SK-N-SH (cell line): ENCODE results near the gene TGFBI. TPM values are rescaled to one million over a fixed set of nuclear protein-coding genes. Genes with fewer than 3 reads are reported as not detected.

Experiments
- CTCF ChIA-PET: fragments of 300-600, 350-600 bp; formaldehyde crosslinking; extraction: SDS; loops from one replicate; lab custom pipeline; 2021; lab: Yijun Ruan, JAX
- POLR2A ChIA-PET: fragments of 350-600 bp; sonication (Branson Sonifier 250); formaldehyde crosslinking; extraction: SDS; loops from one replicate; lab custom pipeline; 2020; ENCODE audit warnings: antibody characterized with exemption, inconsistent platforms; lab: Yijun Ruan, JAX
- DNase-seq: peaks from one replicate; pipeline ENCODE4 v3.0.0; 2012
- H2AFZ ChIP-seq: fragments of 200-600 bp; sonication (generic); 2 replicates; pipeline ENCODE4 v1.8.1; 2016; ENCODE audit warnings: antibody characterized with exemption, mild to moderate bottlenecking, low read depth
- H3F3A ChIP-seq: fragments of 200-600 bp; sonication (generic); replicated peaks from 2 replicates; pipeline ENCODE3; 2016; ENCODE audit warnings: antibody characterized with exemption, mild to moderate bottlenecking; ENCODE audit not compliant: insufficient read depth
- H3K27ac ChIP-seq, 2 experiments: fragments of 200-500 bp in 1 of 2; fragments of 200-600 bp in 1 of 2; sonication (Bioruptor generic) in 1 of 2; sonication (generic), shearing (Covaris generic) in 1 of 2; 2 replicates each; pipeline versions ENCODE4 v1.5.1 to v1.6.1; 2014 to 2016; ENCODE audit warnings: low read depth in 2 of 2, inconsistent platforms in 1 of 2, low read length in 1 of 2, mild to moderate bottlenecking in 1 of 2, mixed read lengths in 1 of 2
- H3K27me3 ChIP-seq: fragments of 200-600 bp; sonication (generic), shearing (Covaris generic); 2 replicates; pipeline ENCODE4 v1.6.1; 2016; ENCODE audit warnings: mixed run types; ENCODE audit not compliant: insufficient read depth
- H3K36me3 ChIP-seq, 2 experiments: fragments of 200-500 bp in 1 of 2; fragments of 200-600 bp in 1 of 2; sonication (Bioruptor generic) in 1 of 2; sonication (generic) in 1 of 2; replicated peaks in 1 of 2; 2 replicates each; pipeline versions ENCODE3 to v1.5.1; 2014 to 2016; ENCODE audit warnings: low read length in 1 of 2, mild to moderate bottlenecking in 1 of 2; ENCODE audit not compliant: insufficient read depth in 2 of 2, control insufficient read depth in 1 of 2
- H3K4me1 ChIP-seq, 2 experiments: fragments of 200-500 bp in 1 of 2; fragments of 200-600 bp in 1 of 2; sonication (Bioruptor generic) in 1 of 2; sonication (generic), shearing (Covaris generic) in 1 of 2; 2 replicates each; pipeline versions ENCODE4 v1.5.1 to v1.6.1; 2014 to 2016; ENCODE audit warnings: low read depth in 1 of 2, low read length in 1 of 2, mixed run types in 1 of 2; ENCODE audit not compliant: insufficient read depth in 2 of 2, control insufficient read depth in 1 of 2
- H3K4me2 ChIP-seq: fragments of 200-600 bp; sonication (generic), shearing (Covaris generic); 2 replicates; pipeline ENCODE4 v1.6.1; 2017; ENCODE audit warnings: mixed run types
- H3K4me3 ChIP-seq, 2 experiments: fragments of 200-500 bp in 1 of 2; fragments of 200-600 bp in 1 of 2; sonication (Bioruptor generic) in 1 of 2; sonication (generic), shearing (Covaris generic) in 1 of 2; 2 replicates each; pipeline versions ENCODE4 v1.5.1 to v1.8.1; 2014 to 2016; ENCODE audit warnings: low read depth in 2 of 2, inconsistent platforms in 1 of 2, low read length in 1 of 2, mild to moderate bottlenecking in 1 of 2, mixed read lengths in 1 of 2, moderate library complexity in 1 of 2
- H3K79me2 ChIP-seq: fragments of 200-600 bp; sonication (generic); 2 replicates; pipeline ENCODE4 v1.8.1; 2017; ENCODE audit warnings: mild to moderate bottlenecking; ENCODE audit not compliant: insufficient read depth
- H3K9ac ChIP-seq: fragments of 200-600 bp; sonication (generic); 2 replicates; pipeline ENCODE4 v1.6.1; 2017; ENCODE audit warnings: mixed run types
- H3K9me2 ChIP-seq: fragments of 200-600 bp; sonication (generic); 2 replicates; pipeline ENCODE4 v1.6.1; 2017; ENCODE audit warnings: mixed run types
- H3K9me3 ChIP-seq: fragments of 200-600 bp; sonication (generic); 2 replicates; pipeline ENCODE4 v1.6.1; 2017; ENCODE audit warnings: mixed run types, mild to moderate bottlenecking, moderate library complexity
- H4K20me1 ChIP-seq: fragments of 200-600 bp; sonication (generic); 2 replicates; pipeline ENCODE4 v1.6.1; 2017; ENCODE audit warnings: mild to moderate bottlenecking, mixed run types; ENCODE audit not compliant: insufficient read depth
- ELF1 ChIP-seq: IDR thresholded peaks from 2 replicates; pipeline ENCODE4 v1.4.0; 2012
- EZH2phosphoT487 ChIP-seq: fragments of 200-600 bp; sonication (generic); IDR thresholded peaks from 2 replicates; pipeline ENCODE4 v1.6.1; 2017; ENCODE audit warnings: low read depth, mixed run types, mild to moderate bottlenecking, antibody characterized with exemption, moderate library complexity, borderline replicate concordance
- FOSL2 ChIP-seq: IDR thresholded peaks from 2 replicates; pipeline ENCODE4 v1.4.0; 2012; ENCODE audit warnings: low read depth, mild to moderate bottlenecking, moderate library complexity, borderline replicate concordance
- FOXJ3 ChIP-seq: sonication (generic); formaldehyde crosslinking; IDR thresholded peaks from 2 replicates; pipeline ENCODE4 v1.5.1; 2020; ENCODE audit warnings: mild to moderate bottlenecking, missing genetic modification reagents
- GABPA ChIP-seq: IDR thresholded peaks from 2 replicates; pipeline ENCODE4 v1.4.0; 2012; ENCODE audit warnings: low read depth, mild to moderate bottlenecking
- GATA2 ChIP-seq: sonication (generic); formaldehyde crosslinking; IDR thresholded peaks from 2 replicates; pipeline ENCODE4 v1.5.0; 2020; ENCODE audit warnings: mild to moderate bottlenecking, missing genetic modification reagents
- IRF3 ChIP-seq: fragments of 150-350 bp; IDR thresholded peaks from 2 replicates; pipeline ENCODE4 v1.6.1; 2016; ENCODE audit warnings: mild to moderate bottlenecking, low read depth, low read length
- MAX ChIP-seq: IDR thresholded peaks from 2 replicates; pipeline ENCODE4 v1.4.0; 2012; ENCODE audit warnings: low read depth
- MEF2A ChIP-seq: IDR thresholded peaks from 2 replicates; pipeline ENCODE4 v1.4.0; 2012; ENCODE audit warnings: low read depth, borderline replicate concordance
- MXI1 ChIP-seq: IDR thresholded peaks from 2 replicates; pipeline ENCODE4 v1.6.1; 2012; ENCODE audit warnings: mild to moderate bottlenecking, low read depth, low read length, improper control_type of control experiment
- NFIC ChIP-seq: IDR thresholded peaks from 2 replicates; pipeline ENCODE4 v1.4.0; 2012; ENCODE audit warnings: borderline replicate concordance
- NRF1 ChIP-seq: IDR thresholded peaks from 2 replicates; pipeline ENCODE4 v1.6.1; 2012; ENCODE audit warnings: low read depth, mild to moderate bottlenecking, low read length
- POLR2AphosphoS5 ChIP-seq: IDR thresholded peaks from 2 replicates; pipeline ENCODE4 v1.6.1; 2012; ENCODE audit warnings: low read depth, low read length
- RAD21 ChIP-seq: IDR thresholded peaks from 2 replicates; pipeline ENCODE4 v1.6.1; 2012; ENCODE audit warnings: mild to moderate bottlenecking, low read length
- RFX5 ChIP-seq: IDR thresholded peaks from 2 replicates; pipeline ENCODE4 v1.6.1; 2012; ENCODE audit warnings: mild to moderate bottlenecking, improper control_type of control experiment, low read length
- RXRA ChIP-seq: IDR thresholded peaks from 2 replicates; pipeline ENCODE4 v1.4.0; 2012; ENCODE audit warnings: low read depth, mild to moderate bottlenecking, borderline replicate concordance
- SIN3A ChIP-seq: IDR thresholded peaks from 2 replicates; pipeline ENCODE4 v1.6.1; 2012; ENCODE audit warnings: low read depth, mild to moderate bottlenecking, low read length, moderate library complexity, borderline replicate concordance
- SMC3 ChIP-seq: IDR thresholded peaks from 2 replicates; pipeline ENCODE4 v1.6.1; 2012; ENCODE audit warnings: low read depth, low read length, improper control_type of control experiment
- TAF1 ChIP-seq: IDR thresholded peaks from 2 replicates; pipeline ENCODE4 v1.6.1; 2012; ENCODE audit warnings: low read depth, mild to moderate bottlenecking, low read length, moderate library complexity, borderline replicate concordance
- TEAD4 ChIP-seq: IDR thresholded peaks from 2 replicates; pipeline ENCODE4 v1.4.0; 2012; ENCODE audit warnings: mild to moderate bottlenecking, borderline replicate concordance; ENCODE audit not compliant: insufficient read depth
- USF1 ChIP-seq: IDR thresholded peaks from 2 replicates; pipeline ENCODE4 v1.4.0; 2012; ENCODE audit warnings: low read depth, borderline replicate concordance
- YY1 ChIP-seq: IDR thresholded peaks from 2 replicates; pipeline ENCODE4 v1.4.0; 2012; ENCODE audit warnings: low read depth, mild to moderate bottlenecking
- ZBTB33 ChIP-seq: IDR thresholded peaks from 2 replicates; pipeline ENCODE4 v1.4.0; 2012; ENCODE audit warnings: low read depth, borderline replicate concordance
- WGBS: methylation state at CpG from one replicate; pipeline ENCODE4 v1.1.6; 2017; ENCODE audit warnings: low lambda C conversion rate; 5-methylcytosine and 5-hydroxymethylcytosine counted together
- polyA plus RNA-seq, 3 experiments: library from polyadenylated mRNA; depleted of rRNA; stranded (reverse); fragments of >200 nt; gene quantifications; 2 replicates each; pipeline ENCODE4 v1.2.3, GENCODE V29; 2012
- TF ChIP-seq, protein P1 (sequence below): fragments of 150-350 bp; IDR thresholded peaks from 2 replicates; pipeline ENCODE4 v1.6.1; 2017; ENCODE audit warnings: antibody characterized with exemption, low read length, low read depth, borderline replicate concordance
- TF ChIP-seq, protein P2 (sequence below): IDR thresholded peaks from 2 replicates; pipeline ENCODE4; 2012

The TGFBI gene
- polyA plus RNA-seq, 1 of the 3 experiments (the other 2 are of a cell fraction): 2,678 TPM

GRCh38 chr5:136011414-136012001, 17.3 kb upstream of the TGFBI start:
- no peaks in the 10 kb centered on the region for H3K27me3 ChIP-seq
- no peaks in the 10 kb centered on the region for H3K9me3 ChIP-seq
- ChIA-PET POLR2A (no interaction called here), CTCF (interaction anchor here (0.8 to 1.8 kb wide), 4 partner anchors 31 to 201 kb away, joined by 3 to 6 read pairs (median 4); no protein-coding TSS in a partner anchor)
- no peak overlapping the region for H3K4me3 ChIP-seq
- H3K9me2 ChIP-seq: no peaks in the 10 kb centered on the region
- H3F3A ChIP-seq: peaks cover 78% of the 10 kb centered on the region
- peaks cover 12% of the 10 kb centered on the region; the same call in 1 of the 2 replicates for H3K79me2 ChIP-seq
- peak overlapping the region; percentile 60; the same call in 1 of the 2 replicates for H3K9ac ChIP-seq
- WGBS: 1% methylated on average over 4 of the region's 4 CpGs
- no peaks in the 10 kb centered on the region for H3K36me3 ChIP-seq
- peak overlapping the region; percentile 91 to 100; a peak in 3 of 4 replicates for H3K27ac ChIP-seq
- H3K4me1 ChIP-seq: peaks cover 10 to 68% of the 10 kb centered on the region in 2 experiments
- no peaks in the 10 kb centered on the region for H4K20me1 ChIP-seq
- DNase-seq: no peak
- H2AFZ ChIP-seq: no peak overlapping the region
- peak overlapping the region; percentile 34; the same call in 1 of the 2 replicates for H3K4me2 ChIP-seq
- no peak for TF ChIP-seq FOXJ3 (CRISPR knock-in tag)
- no peak for TF ChIP-seq USF1
- no peak for TF ChIP-seq RFX5
- no peak for TF ChIP-seq IRF3
- TF ChIP-seq FOSL2: peak; percentile 92; the same call in 1 of the 2 replicates
- no peak for TF ChIP-seq MXI1
- TF ChIP-seq SMC3: no peak
- TF ChIP-seq NRF1: no peak
- 0 out of 2 replicates have a peak, but pooled peaks have one; percentile 18 for TF ChIP-seq ZBTB33
- TF ChIP-seq, protein P1, sequence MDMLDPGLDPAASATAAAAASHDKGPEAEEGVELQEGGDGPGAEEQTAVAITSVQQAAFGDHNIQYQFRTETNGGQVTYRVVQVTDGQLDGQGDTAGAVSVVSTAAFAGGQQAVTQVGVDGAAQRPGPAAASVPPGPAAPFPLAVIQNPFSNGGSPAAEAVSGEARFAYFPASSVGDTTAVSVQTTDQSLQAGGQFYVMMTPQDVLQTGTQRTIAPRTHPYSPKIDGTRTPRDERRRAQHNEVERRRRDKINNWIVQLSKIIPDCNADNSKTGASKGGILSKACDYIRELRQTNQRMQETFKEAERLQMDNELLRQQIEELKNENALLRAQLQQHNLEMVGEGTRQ: no peak
- TF ChIP-seq SIN3A: no peak
- TF ChIP-seq MAX: 0 out of 2 replicates have a peak, but pooled peaks have one; percentile 20
- TF ChIP-seq, protein P2, sequence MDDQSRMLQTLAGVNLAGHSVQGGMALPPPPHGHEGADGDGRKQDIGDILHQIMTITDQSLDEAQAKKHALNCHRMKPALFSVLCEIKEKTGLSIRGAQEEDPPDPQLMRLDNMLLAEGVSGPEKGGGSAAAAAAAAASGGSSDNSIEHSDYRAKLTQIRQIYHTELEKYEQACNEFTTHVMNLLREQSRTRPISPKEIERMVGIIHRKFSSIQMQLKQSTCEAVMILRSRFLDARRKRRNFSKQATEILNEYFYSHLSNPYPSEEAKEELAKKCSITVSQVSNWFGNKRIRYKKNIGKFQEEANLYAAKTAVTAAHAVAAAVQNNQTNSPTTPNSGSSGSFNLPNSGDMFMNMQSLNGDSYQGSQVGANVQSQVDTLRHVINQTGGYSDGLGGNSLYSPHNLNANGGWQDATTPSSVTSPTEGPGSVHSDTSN: peak; percentile 83
- peak; percentile 88; the same call in 1 of the 2 replicates for TF ChIP-seq TEAD4
- TF ChIP-seq NFIC: peak; percentile 95
- TF ChIP-seq GABPA: no peak; the same call in 1 of the 2 replicates
- peak; percentile 73; the same call in 1 of the 2 replicates for TF ChIP-seq RXRA
- peak; percentile 83 for TF ChIP-seq POLR2AphosphoS5
- 0 out of 2 replicates have a peak, but pooled peaks have one; percentile 37 for TF ChIP-seq MEF2A
- TF ChIP-seq EZH2phosphoT487: no peak
- no peak for TF ChIP-seq RAD21
- peak; percentile 82; the same call in 1 of the 2 replicates for TF ChIP-seq YY1
- no peak for TF ChIP-seq ELF1
- no peak for TF ChIP-seq GATA2 (CRISPR knock-in tag)
- TF ChIP-seq TAF1: peak; percentile 15; the same call in 1 of the 2 replicates
